ENCODE measurements around the gene C4BPA.

Gene C4BPA

GRCh38 chr1:207124389-207124788 is 20.4 kb downstream of the C4BPA start:
- DNase-seq (ENCODE audit: low spot score), result no peak

DNA sequence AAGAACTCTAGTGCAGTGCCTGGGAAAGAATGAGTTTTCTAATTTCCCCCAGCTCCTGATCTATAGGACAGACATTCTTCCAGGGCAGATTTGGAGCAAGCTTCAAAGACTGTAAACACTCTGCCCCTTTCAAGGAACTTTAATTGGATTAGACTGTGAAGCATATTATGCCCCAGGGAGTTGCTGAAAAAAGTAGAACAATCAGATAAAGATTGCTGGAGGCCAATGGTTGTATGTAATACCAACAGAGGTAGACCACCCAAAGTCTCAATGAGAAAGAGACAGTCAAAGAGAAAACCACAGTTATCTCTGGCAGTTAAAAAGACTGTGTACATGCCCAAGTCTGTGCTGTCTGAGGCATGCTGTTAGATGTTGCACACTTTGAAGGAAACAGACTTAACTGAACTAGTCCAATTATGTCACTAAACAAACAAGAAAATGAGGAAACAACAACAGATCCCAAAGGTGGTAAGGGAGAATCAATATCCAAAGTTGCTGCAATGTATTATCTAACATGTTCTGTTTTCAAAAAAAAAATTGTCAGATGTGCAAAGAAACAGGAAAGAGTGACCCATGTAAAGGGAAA is 24.4 kb downstream of the C4BPA start:
- no peak for DNase-seq (ENCODE audit: low spot score)

DNA sequence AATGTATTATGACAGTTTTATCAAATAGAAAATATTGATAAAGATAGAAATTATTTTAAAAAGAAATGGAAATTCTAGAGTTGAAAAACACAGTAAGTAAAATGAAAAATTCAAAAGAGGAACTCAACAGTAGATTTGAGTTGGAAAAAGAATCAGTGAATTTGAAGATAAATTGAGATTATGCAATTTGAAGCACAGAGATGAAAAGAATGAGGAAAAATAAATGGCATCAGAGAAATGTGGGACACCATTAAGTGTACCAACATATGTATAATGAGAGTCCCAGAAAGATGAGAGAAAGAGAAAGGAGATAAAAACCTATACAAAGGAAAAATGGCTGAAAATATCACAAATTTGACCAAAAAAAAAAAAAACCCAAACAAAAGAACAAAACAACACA is 25.0 kb downstream of the C4BPA start:
- DNase-seq (ENCODE audit: low spot score), result no peak

- DNase-seq (ENCODE audit: low spot score), result no peak
Measured at GRCh38 chr1:207130252-207131036, 26.4 kb downstream of the C4BPA start.

DNA sequence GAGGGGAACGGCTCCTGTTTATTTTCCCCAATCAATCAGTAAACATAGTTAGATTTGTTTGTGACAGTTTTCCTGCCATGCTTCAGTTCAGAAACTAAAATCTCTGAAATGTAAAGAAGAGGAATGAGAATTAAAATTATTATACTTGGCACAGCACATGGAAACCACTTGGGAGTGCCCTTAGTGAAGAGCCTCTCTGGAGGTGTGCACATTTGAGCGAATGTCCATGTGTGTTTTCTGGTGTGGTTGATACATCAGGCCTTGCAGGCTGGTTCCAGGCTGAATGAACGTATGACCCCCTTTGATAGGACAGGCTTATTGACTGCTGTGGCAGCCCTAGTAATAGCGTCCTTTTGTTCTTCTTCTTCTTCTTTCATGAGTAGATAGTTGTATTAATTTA is 27.1 kb downstream of the C4BPA start:
- DNase-seq (ENCODE audit: low spot score), result no peak

DNA sequence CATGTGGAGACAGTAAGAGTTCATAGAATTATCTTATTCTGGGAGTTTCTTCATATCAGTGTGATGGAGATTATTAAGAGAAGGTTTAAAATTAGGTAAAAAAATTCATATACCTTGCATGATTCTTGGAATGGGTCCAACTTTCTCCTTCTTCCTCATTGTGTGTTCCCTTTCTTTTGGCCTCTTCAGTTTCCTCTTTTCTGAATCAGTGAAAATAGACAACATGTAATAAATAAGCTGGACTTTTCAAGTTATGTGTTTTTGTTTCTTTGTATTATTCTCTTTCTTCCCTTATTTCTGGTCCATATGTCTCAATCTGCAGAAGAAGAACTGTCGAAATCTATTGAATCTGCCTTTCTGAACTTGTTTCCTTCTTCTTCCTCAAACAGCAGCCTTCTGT is 30.5 kb downstream of the C4BPA start:
- no peak for DNase-seq (ENCODE audit: low spot score)

DNA sequence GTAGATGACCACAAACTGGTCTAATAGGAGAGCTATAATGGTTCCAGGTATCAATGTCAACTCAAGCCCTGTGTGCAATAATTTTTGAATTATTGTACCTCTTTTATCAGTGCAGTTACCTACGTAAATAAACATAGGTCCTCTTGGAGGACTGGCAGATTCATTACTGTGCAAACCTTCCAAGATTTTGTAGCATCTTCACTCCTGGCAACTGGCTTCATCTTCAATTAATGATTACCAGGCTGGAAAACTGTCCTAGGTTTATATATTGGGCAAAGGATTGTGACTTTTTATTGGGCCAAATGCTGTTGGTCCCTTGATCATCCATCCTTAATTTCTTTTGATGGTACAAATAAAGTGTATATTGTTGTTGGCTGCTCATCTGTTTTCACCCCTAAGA is 35.6 kb downstream of the C4BPA start:
- DNase-seq (ENCODE audit: low spot score), result no peak

GRCh38 chr1:207140536-207140935 is 36.5 kb downstream of the C4BPA start:
- DNase-seq (ENCODE audit: low spot score), result no peak

DNA sequence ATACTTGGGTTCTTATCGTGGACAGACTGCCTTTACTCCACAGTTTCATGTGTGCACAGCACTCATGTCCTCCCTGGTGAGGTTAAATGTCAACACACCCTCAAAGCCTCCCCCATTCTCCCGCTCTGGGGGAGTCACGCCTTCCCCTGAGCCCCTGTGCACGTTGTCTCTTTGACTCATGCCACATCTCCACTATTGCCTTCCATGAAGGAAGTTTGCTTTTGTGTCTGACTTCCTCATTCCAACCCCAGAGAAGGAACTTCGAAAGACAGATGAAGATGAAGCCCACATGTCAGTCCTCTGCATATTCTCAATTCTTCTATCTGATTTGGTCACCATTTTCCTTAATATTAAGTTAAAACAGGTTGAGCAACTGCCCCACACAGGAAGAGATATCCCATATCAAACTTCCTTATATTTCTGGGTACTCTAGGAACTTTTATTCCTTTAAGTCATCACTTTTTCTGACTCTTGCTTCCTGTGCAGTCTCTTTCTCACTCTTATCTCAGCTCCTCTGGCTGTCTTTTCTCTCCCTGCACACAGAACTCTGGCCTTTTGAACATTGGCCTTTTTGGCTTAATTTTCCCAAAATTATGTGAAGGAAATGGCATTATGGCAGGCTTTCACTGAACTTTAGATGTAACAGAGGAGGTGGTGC is 41.5 kb downstream of the C4BPA start:
- DNase-seq (ENCODE audit: low spot score), result no peak

DNA sequence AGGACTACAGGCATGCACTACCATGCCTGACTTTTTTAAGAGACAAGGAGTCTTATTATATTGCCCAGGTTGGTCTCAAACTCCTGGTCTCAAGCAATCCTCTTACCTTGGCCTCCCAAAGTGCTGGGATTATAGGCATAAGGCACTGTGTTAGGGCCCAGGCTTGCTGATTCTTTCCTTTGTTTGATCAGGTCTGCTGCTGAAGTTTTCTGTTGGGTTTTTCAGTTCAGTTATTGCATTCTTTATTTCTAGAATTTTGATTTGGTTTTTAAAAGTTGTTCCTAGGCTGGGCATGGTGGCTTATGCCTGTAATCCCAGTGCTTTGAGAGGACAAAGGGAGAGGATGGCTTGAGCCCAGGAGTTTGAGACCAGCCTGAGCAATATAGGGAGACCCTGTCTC is 47.9 kb downstream of the C4BPA start:
- DNase-seq (ENCODE audit: low spot score), result no peak

DNA sequence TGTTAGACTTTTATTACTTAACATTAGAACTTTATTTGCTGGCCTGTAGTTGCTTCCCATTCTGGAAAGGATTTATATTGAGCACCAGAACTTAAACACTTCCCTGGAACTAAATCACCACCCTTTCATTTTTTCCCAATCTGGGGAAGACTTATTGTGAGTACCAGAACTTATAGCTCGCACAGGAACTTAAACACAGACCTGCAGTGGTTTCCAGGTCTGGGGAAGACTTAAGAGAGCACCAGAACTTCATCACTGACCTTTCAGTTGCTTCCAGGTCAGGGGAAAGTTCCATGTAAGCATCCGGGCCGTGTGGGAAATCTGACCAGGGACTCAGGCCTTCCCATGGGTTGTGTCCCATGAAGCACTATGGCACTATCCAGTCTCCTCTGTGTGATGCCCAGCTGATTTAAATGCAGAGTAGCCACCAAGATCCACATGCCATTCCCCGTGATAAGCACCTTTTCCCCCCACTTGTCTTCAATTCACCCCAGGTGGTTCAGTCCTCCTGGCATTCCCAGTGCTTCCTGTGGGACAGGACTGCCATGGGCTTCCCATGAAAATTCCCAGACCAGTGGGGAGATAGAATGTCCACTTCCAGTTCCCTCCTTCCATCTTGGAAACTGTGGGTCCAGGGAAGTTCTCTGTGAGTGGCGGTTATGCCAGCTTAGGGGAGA is 48.9 kb downstream of the C4BPA start:
- DNase-seq (ENCODE audit: low spot score), result no peak

DNA sequence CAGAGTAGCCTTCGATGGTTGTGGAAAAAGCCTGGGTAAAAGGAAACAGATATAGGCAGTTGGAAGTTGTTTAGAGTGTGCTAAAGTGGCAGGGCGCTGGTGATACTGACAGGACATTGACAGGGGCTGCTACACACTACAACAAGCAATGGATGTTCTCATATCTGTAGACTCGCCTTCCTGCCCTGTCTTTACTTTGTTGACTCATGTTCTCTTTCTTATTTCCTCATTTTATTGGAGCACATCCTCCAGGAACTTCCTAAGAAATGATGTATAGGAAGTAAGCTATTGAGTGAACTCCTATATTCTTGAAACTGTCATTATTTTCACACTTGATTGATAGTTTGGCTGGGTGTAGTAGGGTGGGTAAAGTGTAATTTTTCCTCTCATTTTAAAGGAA is 51.0 kb downstream of the C4BPA start:
- DNase-seq (ENCODE audit: low spot score), result no peak

DNA sequence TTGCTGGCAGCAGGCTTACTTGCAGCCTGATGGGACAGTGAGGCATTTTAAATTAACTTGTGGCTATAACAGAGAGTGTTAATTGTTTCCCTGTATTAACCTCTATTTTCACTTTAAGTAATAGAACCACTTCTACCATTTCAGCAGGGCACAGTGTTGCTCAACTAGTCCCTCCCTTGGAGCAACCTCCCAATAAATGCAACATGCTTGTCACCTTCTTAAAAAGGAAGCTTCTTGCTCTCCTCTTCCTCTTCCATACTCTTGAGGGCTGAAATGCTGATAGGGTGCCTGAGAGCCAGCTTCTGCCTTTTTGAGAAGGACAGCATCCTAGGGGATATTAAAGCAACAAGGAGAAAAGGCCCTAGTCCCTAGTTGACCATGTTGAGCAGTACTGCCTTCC is 52.1 kb downstream of the C4BPA start:
- no peak for DNase-seq (ENCODE audit: low spot score)

- no peak for DNase-seq (ENCODE audit: low spot score)
Measured at GRCh38 chr1:207156826-207157225, 52.8 kb downstream of the C4BPA start.

- DNase-seq (ENCODE audit: low spot score), result no peak
Measured at GRCh38 chr1:207164086-207164485, 60.1 kb downstream of the C4BPA start.

DNA sequence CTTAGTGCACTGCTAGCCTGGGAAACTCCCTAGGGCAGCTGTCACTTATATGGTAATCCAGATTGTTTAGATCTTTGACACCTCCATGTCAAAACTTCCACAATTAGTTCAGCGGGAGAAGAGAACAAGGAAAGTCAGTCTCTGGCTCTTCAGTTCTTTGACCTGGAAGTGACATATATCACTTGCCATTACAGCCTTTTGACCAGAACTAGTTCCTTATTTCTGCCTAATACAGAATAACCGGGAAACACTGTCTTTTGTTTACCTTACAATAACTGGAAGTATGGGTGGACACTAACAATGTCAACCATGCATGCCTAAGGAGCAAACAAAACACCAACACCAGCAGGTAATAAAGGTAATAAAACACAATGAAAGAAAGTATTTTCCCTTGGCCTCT is 68.3 kb downstream of the C4BPA start:
- no peak for DNase-seq (ENCODE audit: low spot score)

- no peak for DNase-seq (ENCODE audit: low spot score)
Measured at GRCh38 chr1:207172885-207173284, 68.9 kb downstream of the C4BPA start.

GRCh38 chr1:207173396-207173795 is 69.4 kb downstream of the C4BPA start:
- no peak for DNase-seq (ENCODE audit: low spot score)

GRCh38 chr1:207174913-207175312 is 70.9 kb downstream of the C4BPA start:
- no peak for DNase-seq (ENCODE audit: low spot score)

GRCh38 chr1:207179036-207179435 is 75.0 kb downstream of the C4BPA start:
- DNase-seq (ENCODE audit: low spot score), result no peak

GRCh38 chr1:207181847-207182246 is 77.8 kb downstream of the C4BPA start:
- DNase-seq (ENCODE audit: low spot score), result peak; percentile 10

- DNase-seq (ENCODE audit: low spot score), result no peak
Measured at GRCh38 chr1:207186503-207186902, 82.5 kb downstream of the C4BPA start.

DNA sequence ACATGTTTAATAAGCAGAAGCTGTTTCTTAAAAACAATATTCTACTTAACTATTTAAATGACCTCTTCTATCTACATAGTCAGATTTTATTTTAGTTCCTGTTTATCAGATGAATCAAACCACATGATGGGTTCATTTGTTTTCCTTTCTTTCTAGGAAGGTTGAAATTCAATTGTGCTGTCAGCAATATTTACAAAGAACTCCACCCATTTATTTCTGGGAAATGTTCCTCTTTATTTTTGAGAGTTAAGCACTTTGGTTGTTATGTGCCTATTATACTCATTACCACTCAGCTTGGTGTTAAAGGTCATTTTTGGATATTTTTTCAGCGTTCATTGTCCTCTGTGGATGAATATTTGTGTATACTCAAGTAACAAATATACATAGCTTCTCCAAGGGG is 84.9 kb downstream of the C4BPA start:
- DNase-seq (ENCODE audit: low spot score), result no peak

Data from hematopoietic multipotent progenitor cell treated with erythropoietin and hydrocortisone succinate and interleukin-3 and kit ligand, for 17 days (in vitro differentiated cells).